ENCODE results near the gene SORL1. TPM values are rescaled to one million over a fixed set of nuclear protein-coding genes. Genes with fewer than 3 reads are reported as not detected.

SORL1 gene
- total RNA-seq, 1 experiment from 2014 or later = 4.9 TPM

- TF ChIP-seq CTCF (conservative IDR thresholded peaks at IDR 0.05) (no peak), EZH2 (IDR thresholded peaks at IDR 0.05; ENCODE audit: low read depth) (no peak)
- Histone ChIP-seq H3K4me2 (no peak overlapping the region), H3K4me3 (no peak overlapping the region), H2AFZ (no peak overlapping the region), H4K20me1 (ENCODE audit: insufficient read depth) (no peaks in the 10 kb centered on the region), H3K79me2 (ENCODE audit: low read depth) (no peaks in the 10 kb centered on the region), H3F3A (ENCODE audit: insufficient read depth, low read depth) (no peaks in the 10 kb centered on the region), H3K27me3 (ENCODE audit: insufficient read depth, low read depth) (peaks cover 72% of the 10 kb centered on the region), H3K4me1 (replicated peaks; ENCODE audit: insufficient read depth) (peaks cover 13% of the 10 kb centered on the region; the same call in 1 of the 2 replicates), H3K27ac (no peak overlapping the region), H3K9me2 (ENCODE audit: insufficient read depth) (no peaks in the 10 kb centered on the region), H3K36me3 (ENCODE audit: low read depth) (no peaks in the 10 kb centered on the region), H3K9me3 (ENCODE audit: insufficient read depth, low read depth) (no peaks in the 10 kb centered on the region)
- intact Hi-C loops (cut with micrococcal nuclease; ENCODE audit: unreplicated experiment) = no loop called here
- no peak for DNase-seq
- CTCF ChIA-PET = no interaction called here
- BruUV-seq (replicated peaks) = no TSS peak
- POLR2A ChIA-PET (ENCODE audit: unreplicated experiment) = no interaction called here
These were observed 103.0 kb downstream of the SORL1 start for GRCh38 chr11:121555121-121555520.

GRCh38 chr11:121556937-121557336 lies 104.8 kb downstream of the SORL1 start:
- Histone ChIP-seq H2AFZ (no peak overlapping the region), H3K36me3 (ENCODE audit: low read depth) (no peaks in the 10 kb centered on the region), H4K20me1 (ENCODE audit: insufficient read depth) (no peaks in the 10 kb centered on the region), H3K4me1 (replicated peaks; ENCODE audit: insufficient read depth) (peaks cover 13% of the 10 kb centered on the region; the same call in 1 of the 2 replicates), H3K27me3 (ENCODE audit: insufficient read depth, low read depth) (peaks cover 73% of the 10 kb centered on the region), H3K4me3 (no peak overlapping the region), H3K4me2 (no peak overlapping the region), H3K9me3 (ENCODE audit: insufficient read depth, low read depth) (no peaks in the 10 kb centered on the region), H3F3A (ENCODE audit: insufficient read depth, low read depth) (no peaks in the 10 kb centered on the region), H3K79me2 (ENCODE audit: low read depth) (no peaks in the 10 kb centered on the region), H3K9me2 (ENCODE audit: insufficient read depth) (no peaks in the 10 kb centered on the region), H3K27ac (no peak overlapping the region)
- no peak for DNase-seq
- CTCF ChIA-PET = no interaction called here
- POLR2A ChIA-PET (ENCODE audit: unreplicated experiment) = no interaction called here
- no TSS peak for BruUV-seq (replicated peaks)
- TF ChIP-seq EZH2 (IDR thresholded peaks at IDR 0.05; ENCODE audit: low read depth) (no peak), CTCF (conservative IDR thresholded peaks at IDR 0.05) (no peak)
- intact Hi-C loops (cut with micrococcal nuclease; ENCODE audit: unreplicated experiment) = no loop called here

GRCh38 chr11:121557348-121557747 lies 105.2 kb downstream of the SORL1 start:
- TF ChIP-seq EZH2 (IDR thresholded peaks at IDR 0.05; ENCODE audit: low read depth) = no peak
- TF ChIP-seq CTCF (conservative IDR thresholded peaks at IDR 0.05) = no peak
- Histone ChIP-seq H3K9me3 (ENCODE audit: insufficient read depth, low read depth) (no peaks in the 10 kb centered on the region), H3K36me3 (ENCODE audit: low read depth) (no peaks in the 10 kb centered on the region), H3K27ac (no peak overlapping the region), H3K79me2 (ENCODE audit: low read depth) (no peaks in the 10 kb centered on the region), H3K27me3 (ENCODE audit: insufficient read depth, low read depth) (peaks cover 73% of the 10 kb centered on the region), H3K4me1 (replicated peaks; ENCODE audit: insufficient read depth) (peaks cover 13% of the 10 kb centered on the region; the same call in 1 of the 2 replicates), H3F3A (ENCODE audit: insufficient read depth, low read depth) (no peaks in the 10 kb centered on the region), H4K20me1 (ENCODE audit: insufficient read depth) (no peaks in the 10 kb centered on the region), H3K4me2 (no peak overlapping the region), H3K4me3 (no peak overlapping the region), H2AFZ (no peak overlapping the region), H3K9me2 (ENCODE audit: insufficient read depth) (no peaks in the 10 kb centered on the region)
- ChIA-PET CTCF (no interaction called here), POLR2A (ENCODE audit: unreplicated experiment) (no interaction called here)
- BruUV-seq (replicated peaks) = no TSS peak
- intact Hi-C loops (cut with micrococcal nuclease; ENCODE audit: unreplicated experiment) = no loop called here
- no peak for DNase-seq
